GM10266 (cell line): ENCODE results near the gene DNAAF2.

Source experiments
- DNase-seq: peaks from one replicate; pipeline ENCODE4 v3.0.0; 2012; ENCODE audit errors: extremely low spot score
- TF ChIP-seq, protein P1 (sequence below): IDR thresholded peaks from 2 replicates; pipeline ENCODE4 v1.5.1; 2012; ENCODE audit warnings: mild to moderate bottlenecking, low read depth; ENCODE audit not compliant: control insufficient read depth, insufficient read depth; ENCODE audit errors: missing control alignments

Gene DNAAF2

DNA sequence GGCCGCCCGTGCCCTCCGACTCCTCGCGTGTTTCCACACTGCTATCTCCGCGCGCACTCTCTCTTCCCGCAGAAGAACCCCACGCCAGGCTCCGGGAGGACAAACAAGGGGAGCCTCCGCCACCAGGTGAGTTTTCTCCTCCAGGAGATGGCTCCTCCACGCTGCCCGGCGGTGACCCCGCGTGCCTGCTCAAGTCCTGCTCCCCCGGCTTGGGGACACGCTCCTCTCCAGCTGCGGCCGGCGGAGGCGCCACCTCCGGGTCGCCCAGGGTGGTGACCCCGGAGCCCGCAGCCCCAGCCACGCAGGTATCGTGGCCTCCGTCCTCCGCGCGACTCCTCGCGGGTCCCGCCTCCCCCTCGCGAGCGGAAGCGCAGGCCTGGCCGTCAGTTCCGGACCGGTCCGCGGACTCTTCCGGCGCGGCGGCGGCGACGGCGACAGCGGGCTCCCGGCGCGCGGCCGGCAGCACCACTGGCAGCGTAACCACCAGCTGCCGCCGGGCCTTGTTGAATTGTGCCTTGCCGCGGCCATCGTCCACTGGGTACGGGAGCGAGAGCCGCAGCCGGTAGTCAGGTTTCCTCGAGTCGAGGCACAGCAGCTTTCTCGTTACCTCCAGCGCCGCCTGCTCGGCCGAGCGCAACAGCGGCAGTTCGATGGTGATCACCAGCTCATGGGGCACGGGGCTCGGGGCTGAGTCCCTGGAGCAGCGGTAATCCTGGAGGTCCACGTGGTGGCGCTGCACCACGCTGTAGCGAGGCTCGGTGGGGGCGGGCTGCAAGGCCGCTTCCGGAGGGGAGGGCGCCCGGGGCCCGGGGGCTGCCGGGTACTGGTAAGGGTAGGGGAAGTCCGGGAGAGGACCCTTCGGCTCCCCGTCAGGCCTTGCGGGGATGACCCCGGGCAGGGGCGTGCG, 1.2 kb downstream of the DNAAF2 start:
- peak; percentile 95 for DNase-seq
- TF ChIP-seq, protein P1, sequence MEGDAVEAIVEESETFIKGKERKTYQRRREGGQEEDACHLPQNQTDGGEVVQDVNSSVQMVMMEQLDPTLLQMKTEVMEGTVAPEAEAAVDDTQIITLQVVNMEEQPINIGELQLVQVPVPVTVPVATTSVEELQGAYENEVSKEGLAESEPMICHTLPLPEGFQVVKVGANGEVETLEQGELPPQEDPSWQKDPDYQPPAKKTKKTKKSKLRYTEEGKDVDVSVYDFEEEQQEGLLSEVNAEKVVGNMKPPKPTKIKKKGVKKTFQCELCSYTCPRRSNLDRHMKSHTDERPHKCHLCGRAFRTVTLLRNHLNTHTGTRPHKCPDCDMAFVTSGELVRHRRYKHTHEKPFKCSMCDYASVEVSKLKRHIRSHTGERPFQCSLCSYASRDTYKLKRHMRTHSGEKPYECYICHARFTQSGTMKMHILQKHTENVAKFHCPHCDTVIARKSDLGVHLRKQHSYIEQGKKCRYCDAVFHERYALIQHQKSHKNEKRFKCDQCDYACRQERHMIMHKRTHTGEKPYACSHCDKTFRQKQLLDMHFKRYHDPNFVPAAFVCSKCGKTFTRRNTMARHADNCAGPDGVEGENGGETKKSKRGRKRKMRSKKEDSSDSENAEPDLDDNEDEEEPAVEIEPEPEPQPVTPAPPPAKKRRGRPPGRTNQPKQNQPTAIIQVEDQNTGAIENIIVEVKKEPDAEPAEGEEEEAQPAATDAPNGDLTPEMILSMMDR = peak; percentile 96

DNA sequence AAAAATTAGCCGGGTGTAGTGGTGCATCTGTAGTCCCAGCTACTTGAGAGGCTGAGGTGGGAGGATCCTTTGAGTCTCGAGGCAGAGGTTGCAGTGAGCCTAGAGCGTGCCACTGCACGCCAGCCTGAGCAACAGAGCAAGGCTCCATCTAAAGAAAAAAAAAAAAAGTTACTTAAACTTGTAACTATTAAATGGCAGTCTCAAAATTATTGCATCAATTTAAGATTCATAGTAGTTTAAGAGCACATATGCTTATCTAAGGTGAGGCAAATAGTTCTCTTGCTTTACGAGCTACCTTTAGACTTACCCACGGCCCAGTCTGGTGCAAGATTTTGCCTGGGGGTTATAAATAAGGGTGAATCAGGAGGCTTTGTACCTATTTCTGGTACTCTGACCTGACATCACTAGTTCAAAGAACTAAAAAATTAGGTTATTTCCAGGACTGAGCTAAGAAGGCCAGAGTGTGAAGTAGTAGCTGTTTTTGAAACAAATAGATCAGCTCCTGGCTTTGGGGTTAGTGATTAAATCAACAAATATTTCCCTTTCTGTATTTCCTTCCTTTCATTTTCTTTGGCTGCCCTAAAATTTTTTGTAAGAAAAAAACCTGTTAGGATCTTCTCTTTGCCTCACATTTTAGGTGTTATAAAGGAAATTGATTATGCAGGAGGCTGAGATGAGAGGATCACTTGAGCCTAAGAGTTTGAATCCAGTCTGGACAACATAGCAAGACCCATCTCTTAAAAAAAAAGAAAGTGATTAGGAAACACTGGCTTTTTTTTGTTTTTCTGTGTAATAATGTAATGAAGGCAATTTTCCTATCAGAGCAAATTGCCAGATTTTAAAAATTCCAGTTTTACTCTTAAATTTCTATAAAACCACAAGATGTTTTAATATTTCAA, 10.9 kb downstream of the DNAAF2 start:
- TF ChIP-seq, protein P1 = no peak
- DNase-seq = peak; percentile 47

DNA sequence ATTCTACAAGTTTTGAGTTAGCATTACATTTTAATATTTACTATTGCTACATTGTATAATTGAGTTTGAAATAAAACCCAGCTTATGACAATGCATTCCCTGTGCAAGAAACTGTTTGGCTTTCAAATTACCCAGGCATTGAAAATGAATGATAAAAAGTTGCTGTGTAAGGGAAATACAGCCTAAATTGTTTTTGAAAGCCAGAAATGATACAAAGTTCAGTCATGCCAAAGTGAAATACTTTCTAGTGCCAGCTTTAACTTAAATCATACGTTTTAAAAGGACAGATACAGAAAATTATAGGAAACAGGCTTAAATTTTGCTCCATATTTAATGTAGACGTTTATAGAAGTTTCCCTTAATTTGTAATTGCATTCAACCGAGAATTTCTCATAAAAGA, 11.7 kb downstream of the DNAAF2 start:
- TF ChIP-seq, protein P1 = no peak

DNA sequence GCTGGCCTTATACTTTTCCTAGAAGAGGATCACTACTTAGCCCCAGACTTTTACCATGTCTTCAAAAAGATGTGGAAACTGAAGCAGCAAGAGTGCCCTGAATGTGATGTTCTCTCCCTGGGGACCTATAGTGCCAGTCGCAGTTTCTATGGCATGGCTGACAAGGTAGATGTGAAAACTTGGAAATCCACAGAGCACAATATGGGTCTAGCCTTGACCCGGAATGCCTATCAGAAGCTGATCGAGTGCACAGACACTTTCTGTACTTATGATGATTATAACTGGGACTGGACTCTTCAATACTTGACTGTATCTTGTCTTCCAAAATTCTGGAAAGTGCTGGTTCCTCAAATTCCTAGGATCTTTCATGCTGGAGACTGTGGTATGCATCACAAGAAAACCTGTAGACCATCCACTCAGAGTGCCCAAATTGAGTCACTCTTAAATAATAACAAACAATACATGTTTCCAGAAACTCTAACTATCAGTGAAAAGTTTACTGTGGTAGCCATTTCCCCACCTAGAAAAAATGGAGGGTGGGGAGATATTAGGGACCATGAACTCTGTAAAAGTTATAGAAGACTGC, 12.9 kb downstream of the DNAAF2 start:
- DNase-seq = no peak
- TF ChIP-seq, protein P1 = no peak

More for the DNA sequence above, 11.7 kb downstream of the DNAAF2 start:
- no peak for DNase-seq

DNA sequence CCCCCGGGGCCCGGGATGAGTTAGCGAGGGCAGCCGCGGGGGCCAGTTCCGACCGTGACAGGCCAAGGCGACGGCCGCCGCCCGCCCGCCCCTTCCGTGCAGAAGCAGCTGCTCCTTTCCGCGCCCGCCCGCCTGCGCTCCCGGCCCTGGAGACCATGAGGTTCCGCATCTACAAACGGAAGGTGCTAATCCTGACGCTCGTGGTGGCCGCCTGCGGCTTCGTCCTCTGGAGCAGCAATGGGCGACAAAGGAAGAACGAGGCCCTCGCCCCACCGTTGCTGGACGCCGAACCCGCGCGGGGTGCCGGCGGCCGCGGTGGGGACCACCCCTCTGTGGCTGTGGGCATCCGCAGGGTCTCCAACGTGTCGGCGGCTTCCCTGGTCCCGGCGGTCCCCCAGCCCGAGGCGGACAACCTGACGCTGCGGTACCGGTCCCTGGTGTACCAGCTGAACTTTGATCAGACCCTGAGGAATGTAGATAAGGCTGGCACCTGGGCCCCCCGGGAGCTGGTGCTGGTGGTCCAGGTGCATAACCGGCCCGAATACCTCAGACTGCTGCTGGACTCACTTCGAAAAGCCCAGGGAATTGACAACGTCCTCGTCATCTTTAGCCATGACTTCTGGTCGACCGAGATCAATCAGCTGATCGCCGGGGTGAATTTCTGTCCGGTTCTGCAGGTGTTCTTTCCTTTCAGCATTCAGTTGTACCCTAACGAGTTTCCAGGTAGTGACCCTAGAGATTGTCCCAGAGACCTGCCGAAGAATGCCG, 13.7 kb downstream of the DNAAF2 start:
- TF ChIP-seq, protein P1 = no peak
- DNase-seq = peak; percentile 53
